HCT116 (cell line): ENCODE data around the gene ANAPC1. TPM values are rescaled to one million over a fixed set of nuclear protein-coding genes. Genes with fewer than 3 reads are reported as not detected.

Experiments used
- ATAC-seq: fragments of 200-7000 bp; cut with Tn5 transposase; 2 replicates; pipeline ENCODE4 v1.9.1; 2020; ENCODE audit warnings: mild to moderate bottlenecking, moderate library complexity
- BruUV-seq: library from RNA; stranded (reverse); fragments of 400-500 nt; replicated peaks from 2 replicates; lab custom pipeline; 2021; lab: Mats Ljungman, UMichigan
- CTCF ChIA-PET: fragments of 300-600 bp; sonication (Branson Sonifier 250); formaldehyde crosslinking; loops from one replicate; lab custom pipeline; 2021; ENCODE audit warnings: antibody characterized with exemption; lab: Charles Lee
- POLR2A ChIA-PET: fragments of 300-600, 350-600 bp; sonication (Branson Sonifier 250); formaldehyde crosslinking; loops from one replicate; lab custom pipeline; 2021; ENCODE audit warnings: antibody characterized with exemption; lab: Charles Lee
- RAD21 ChIA-PET, 2 experiments: fragments of 300-600 bp; sonication (Branson Sonifier 250); formaldehyde crosslinking; loops; one replicate each; lab custom pipeline; 2023; ENCODE audit warnings: low total read pairs in 2 of 2; ENCODE audit not compliant: uncharacterized antibody in 2 of 2, unreplicated experiment in 2 of 2, low non-redundant PET in 1 of 2; lab: Charles Lee
- DNase-seq: peaks from one replicate; pipeline ENCODE4 v3.0.0-alpha.2; 2010; ENCODE audit warnings: low read depth, low spot score
- H2AFZ ChIP-seq: fragments of 200-600 bp; shearing (Covaris generic), sonication (generic); 2 replicates; pipeline ENCODE4 v1.6.1; 2017; ENCODE audit warnings: low read depth, mixed run types, mixed read lengths, antibody characterized with exemption, low read length; ENCODE audit not compliant: poor library complexity, severe bottlenecking
- H3K27ac ChIP-seq: 2 replicates; pipeline ENCODE4 v1.5.1; 2012; ENCODE audit warnings: low read depth, low read length
- H3K27me3 ChIP-seq: fragments of 200-600 bp; sonication (generic); 2 replicates; pipeline ENCODE4 v1.6.1; 2016; ENCODE audit warnings: mixed run types, low read length, mixed read lengths; ENCODE audit not compliant: insufficient read depth
- H3K36me3 ChIP-seq, 2 experiments: fragments of 200-500 bp in 1 of 2; fragments of 200-600 bp in 1 of 2; sonication (Bioruptor generic) in 1 of 2; sonication (generic) in 1 of 2; 2 replicates each; pipeline versions ENCODE4 v1.5.1 to v1.6.1; 2014 to 2016; ENCODE audit warnings: low read length in 2 of 2, inconsistent platforms in 1 of 2, mixed read lengths in 1 of 2, mixed run types in 1 of 2; ENCODE audit not compliant: insufficient read depth in 2 of 2, control insufficient read depth in 1 of 2
- H3K4me1 ChIP-seq, 2 experiments: fragments of 200-600 bp in 1 of 2; sonication (generic) in 1 of 2; 2 replicates each; pipeline versions ENCODE4 v1.5.1 to v1.6.1; 2012 to 2017; ENCODE audit warnings: low read length in 2 of 2, inconsistent platforms in 1 of 2, mild to moderate bottlenecking in 1 of 2, mixed read lengths in 1 of 2, mixed run types in 1 of 2, moderate library complexity in 1 of 2; ENCODE audit not compliant: insufficient read depth in 2 of 2, control insufficient read depth in 1 of 2
- H3K4me2 ChIP-seq: fragments of 200-600 bp; sonication (generic); 2 replicates; pipeline ENCODE4 v1.6.1; 2017; ENCODE audit warnings: mixed run types, low read length, mixed read lengths
- H3K4me3 ChIP-seq, 2 experiments: fragments of 200-600 bp in 1 of 2; sonication (generic) in 1 of 2; replicated peaks in 1 of 2; 2 replicates each; pipeline ENCODE4 v1.5.1; 2011 to 2016; ENCODE audit warnings: low read length in 2 of 2, control low read depth in 1 of 2, low read depth in 1 of 2, mild to moderate bottlenecking in 1 of 2, mixed read lengths in 1 of 2, mixed run types in 1 of 2
- H3K79me2 ChIP-seq: fragments of 200-600 bp; sonication (generic); 2 replicates; pipeline ENCODE4 v1.6.1; 2017; ENCODE audit warnings: mild to moderate bottlenecking, mixed run types, low read length, moderate library complexity, mixed read lengths; ENCODE audit not compliant: insufficient read depth
- H3K9ac ChIP-seq: fragments of 200-600 bp; sonication (generic); 2 replicates; pipeline ENCODE4 v1.6.1; 2016; ENCODE audit warnings: low read length, mixed read lengths
- H3K9me2 ChIP-seq: fragments of 200-600 bp; sonication (generic), shearing (Covaris generic); 2 replicates; pipeline ENCODE4 v1.6.1; 2017; ENCODE audit warnings: mixed run types, mild to moderate bottlenecking, moderate library complexity; ENCODE audit not compliant: insufficient read depth
- H3K9me3 ChIP-seq, 2 experiments: fragments of 200-500 bp in 1 of 2; fragments of 200-600 bp in 1 of 2; sonication (Bioruptor generic) in 1 of 2; sonication (generic) in 1 of 2; 2 replicates each; pipeline ENCODE4 v1.6.1; 2014 to 2017; ENCODE audit warnings: low read length in 2 of 2, mixed read lengths in 2 of 2, inconsistent platforms in 1 of 2, low read depth in 1 of 2, mild to moderate bottlenecking in 1 of 2, mixed run types in 1 of 2, moderate library complexity in 1 of 2; ENCODE audit not compliant: control insufficient read depth in 1 of 2, insufficient read depth in 1 of 2
- H4K20me1 ChIP-seq: fragments of 200-600 bp; sonication (generic), shearing (Covaris generic); 2 replicates; pipeline ENCODE4 v1.6.1; 2017; ENCODE audit warnings: mixed run types, mild to moderate bottlenecking, moderate library complexity; ENCODE audit not compliant: insufficient read depth
- ATF3 ChIP-seq: IDR thresholded peaks from 2 replicates; pipeline ENCODE4 v1.6.1; 2012
- CBX3 ChIP-seq: IDR thresholded peaks from 2 replicates; pipeline ENCODE4 v1.6.1; 2012; ENCODE audit warnings: low read depth
- CEBPB ChIP-seq: IDR thresholded peaks from 2 replicates; pipeline ENCODE4 v1.6.1; 2012; ENCODE audit warnings: low read depth
- CTCF ChIP-seq, 3 experiments: fragments of 200-600 bp in 1 of 3; sonication (generic) in 1 of 3; IDR thresholded peaks in 2 of 3; conservative IDR thresholded peaks in 1 of 3; 2 replicates each; pipeline ENCODE4 v1.5.1; 2012 to 2017; ENCODE audit warnings: low read depth in 2 of 3, low read length in 2 of 3, antibody characterized with exemption in 1 of 3, borderline replicate concordance in 1 of 3, control low read depth in 1 of 3, mild to moderate bottlenecking in 1 of 3, mixed read lengths in 1 of 3, mixed run types in 1 of 3, moderate library complexity in 1 of 3; ENCODE audit not compliant: insufficient read depth in 1 of 3
- EGR1 ChIP-seq: IDR thresholded peaks from 2 replicates; pipeline ENCODE4 v1.6.1; 2012; ENCODE audit warnings: low read depth
- ELF1 ChIP-seq: IDR thresholded peaks from 2 replicates; pipeline ENCODE4 v1.6.1; 2012; ENCODE audit warnings: low read depth, borderline replicate concordance
- EZH2 ChIP-seq: fragments of 200-600 bp; sonication (generic); IDR thresholded peaks from 2 replicates; pipeline ENCODE4 v1.6.1; 2017; ENCODE audit warnings: antibody characterized with exemption, mixed run types
- EZH2phosphoT487 ChIP-seq: fragments of 200-600 bp; IDR thresholded peaks from 2 replicates; pipeline ENCODE4 v1.6.1; 2018; ENCODE audit warnings: antibody characterized with exemption, borderline replicate concordance
- FOSL1 ChIP-seq: IDR thresholded peaks from 2 replicates; pipeline ENCODE4 v1.6.1; 2012; ENCODE audit warnings: low read depth
- JUND ChIP-seq: IDR thresholded peaks from 2 replicates; pipeline ENCODE4 v1.6.1; 2012
- POLR2A ChIP-seq: IDR thresholded peaks from 2 replicates; pipeline ENCODE4 v1.7.0; 2011; ENCODE audit warnings: borderline replicate concordance; ENCODE audit not compliant: insufficient read depth, insufficient read length; ENCODE audit errors: extremely low read depth
- POLR2AphosphoS5 ChIP-seq: IDR thresholded peaks from 2 replicates; pipeline ENCODE4 v1.6.1; 2011; ENCODE audit warnings: mild to moderate bottlenecking, low read depth, low read length, moderate library complexity
- RAD21 ChIP-seq: IDR thresholded peaks from 2 replicates; pipeline ENCODE4 v1.6.1; 2012; ENCODE audit warnings: low read depth, mild to moderate bottlenecking
- SIN3A ChIP-seq: IDR thresholded peaks from 2 replicates; pipeline ENCODE4 v1.6.1; 2012; ENCODE audit warnings: low read depth
- SP1 ChIP-seq: IDR thresholded peaks from 2 replicates; pipeline ENCODE4 v1.6.1; 2012; ENCODE audit warnings: low read depth
- YY1 ChIP-seq: IDR thresholded peaks from 2 replicates; pipeline ENCODE4 v1.6.1; 2011; ENCODE audit warnings: low read length, low read depth, moderate library complexity, mild to moderate bottlenecking; ENCODE audit not compliant: insufficient replicate concordance; ENCODE audit errors: extremely low read depth
- ZFX ChIP-seq: fragments of 450-650 bp; IDR thresholded peaks from 2 replicates; pipeline ENCODE4 v1.6.1; 2017
- ZNF274 ChIP-seq: fragments of 200-500 bp; sonication (Bioruptor generic); IDR thresholded peaks from 2 replicates; pipeline ENCODE4 v1.6.1; 2014; ENCODE audit warnings: mild to moderate bottlenecking, low read depth, low read length, inconsistent platforms
- intact Hi-C: fragments of 100-400 bp; cut with micrococcal nuclease; formaldehyde crosslinking; loops from 2 replicates; pipeline ENCODE4 v1.10.0; 2022
- total RNA-seq: library from RNA; stranded (reverse); gene quantifications from one replicate; pipeline ENCODE4 v1.2.1, GENCODE V29; 2021; ENCODE audit not compliant: unreplicated experiment
- TF ChIP-seq, protein P1 (sequence below): IDR thresholded peaks from 2 replicates; pipeline ENCODE4 v1.6.1; 2012; ENCODE audit warnings: low read depth

ANAPC1 gene
- total RNA-seq, 1 experiment from 2014 or later = 76.5 TPM

DNA sequence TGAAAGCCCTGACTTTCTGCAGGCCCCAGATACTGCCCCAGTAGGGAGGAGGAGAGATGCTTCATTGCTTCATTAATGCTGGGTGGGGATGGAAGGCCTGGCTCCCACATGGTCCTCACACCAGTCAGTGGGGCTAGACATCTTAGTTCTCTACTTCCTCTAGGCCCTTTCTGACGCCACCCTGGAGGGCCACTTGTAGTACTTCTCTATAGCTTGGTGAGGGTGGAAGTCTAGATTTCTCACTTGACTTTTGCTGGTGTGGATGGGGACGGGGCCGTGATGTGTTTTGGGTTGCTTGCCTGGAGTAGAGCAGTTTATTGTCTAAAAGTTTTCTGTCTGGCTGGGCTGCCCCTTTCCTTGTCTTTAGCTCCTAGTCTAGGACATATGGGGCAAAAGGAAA, 33.1 kb upstream of the ANAPC1 start:
- no peak overlapping the region for H3K4me2 ChIP-seq
- H3K9me3 ChIP-seq = no peaks in the 10 kb centered on the region
- intact Hi-C loops = no loop called here
- H4K20me1 ChIP-seq = no peaks in the 10 kb centered on the region
- no peaks in the 10 kb centered on the region for H3K9me2 ChIP-seq
- ChIA-PET POLR2A (no interaction called here), RAD21 (no interaction called here), CTCF (no interaction called here)
- BruUV-seq = no TSS peak
- no peaks in the 10 kb centered on the region for H3K36me3 ChIP-seq
- DNase-seq (no peak), ATAC-seq (no peak)
- H3K4me1 ChIP-seq = peaks cover 11% of the 10 kb centered on the region in 2 experiments; a peak in 3 of 4 replicates
- TF ChIP-seq ATF3 (no peak), RAD21 (no peak), POLR2A (no peak), ZFX (no peak), EZH2 (no peak), SIN3A (no peak), YY1 (no peak), CEBPB (no peak), JUND (no peak), ZNF274 (no peak), EZH2phosphoT487 (no peak), CBX3 (no peak), CTCF (IDR thresholded peaks at IDR 0.05 in 2 of 3, conservative IDR thresholded peaks at IDR 0.05 in 1 of 3; ENCODE audit: borderline replicate concordance in 1 of 3, insufficient read depth in 1 of 3, low read depth in 2 of 3, low read length in 2 of 3) (no peak), SP1 (no peak), ELF1 (no peak), FOSL1 (no peak), EGR1 (no peak), POLR2AphosphoS5 (no peak)
- TF ChIP-seq, protein P1, sequence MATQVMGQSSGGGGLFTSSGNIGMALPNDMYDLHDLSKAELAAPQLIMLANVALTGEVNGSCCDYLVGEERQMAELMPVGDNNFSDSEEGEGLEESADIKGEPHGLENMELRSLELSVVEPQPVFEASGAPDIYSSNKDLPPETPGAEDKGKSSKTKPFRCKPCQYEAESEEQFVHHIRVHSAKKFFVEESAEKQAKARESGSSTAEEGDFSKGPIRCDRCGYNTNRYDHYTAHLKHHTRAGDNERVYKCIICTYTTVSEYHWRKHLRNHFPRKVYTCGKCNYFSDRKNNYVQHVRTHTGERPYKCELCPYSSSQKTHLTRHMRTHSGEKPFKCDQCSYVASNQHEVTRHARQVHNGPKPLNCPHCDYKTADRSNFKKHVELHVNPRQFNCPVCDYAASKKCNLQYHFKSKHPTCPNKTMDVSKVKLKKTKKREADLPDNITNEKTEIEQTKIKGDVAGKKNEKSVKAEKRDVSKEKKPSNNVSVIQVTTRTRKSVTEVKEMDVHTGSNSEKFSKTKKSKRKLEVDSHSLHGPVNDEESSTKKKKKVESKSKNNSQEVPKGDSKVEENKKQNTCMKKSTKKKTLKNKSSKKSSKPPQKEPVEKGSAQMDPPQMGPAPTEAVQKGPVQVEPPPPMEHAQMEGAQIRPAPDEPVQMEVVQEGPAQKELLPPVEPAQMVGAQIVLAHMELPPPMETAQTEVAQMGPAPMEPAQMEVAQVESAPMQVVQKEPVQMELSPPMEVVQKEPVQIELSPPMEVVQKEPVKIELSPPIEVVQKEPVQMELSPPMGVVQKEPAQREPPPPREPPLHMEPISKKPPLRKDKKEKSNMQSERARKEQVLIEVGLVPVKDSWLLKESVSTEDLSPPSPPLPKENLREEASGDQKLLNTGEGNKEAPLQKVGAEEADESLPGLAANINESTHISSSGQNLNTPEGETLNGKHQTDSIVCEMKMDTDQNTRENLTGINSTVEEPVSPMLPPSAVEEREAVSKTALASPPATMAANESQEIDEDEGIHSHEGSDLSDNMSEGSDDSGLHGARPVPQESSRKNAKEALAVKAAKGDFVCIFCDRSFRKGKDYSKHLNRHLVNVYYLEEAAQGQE = no peak
- H3K27me3 ChIP-seq = no peaks in the 10 kb centered on the region
- H3K27ac ChIP-seq = no peak overlapping the region
- no peaks in the 10 kb centered on the region for H3K79me2 ChIP-seq
- no peak overlapping the region for H3K9ac ChIP-seq
- no peak overlapping the region for H3K4me3 ChIP-seq
- no peak overlapping the region for H2AFZ ChIP-seq
